Psoas muscle (tissue), 8 donors: ENCODE measurements around the gene IL1F10. TPM values are rescaled to one million over a fixed set of nuclear protein-coding genes. Genes with fewer than 3 reads are reported as not detected.

Source experiments
- ATAC-seq, 4 donors: fragments of 200-7000 bp; cut with Tn5 transposase; one replicate each; pipeline ENCODE4 v1.9.1; 2020; ENCODE audit warnings: moderate library complexity in 3 of 4, mild to moderate bottlenecking in 2 of 4
- DNase-seq, 2 donors: peaks; one replicate each; pipeline ENCODE4 v3.0.0-alpha.2; 2020
- H3K27ac ChIP-seq: fragments of 200-600 bp; one replicate; pipeline ENCODE4 v1.8.0; 2022
- H3K27me3 ChIP-seq, 3 donors: fragments of 200-600 bp in 1 of 3; one replicate each; pipeline versions ENCODE4 v1.6.1 to v1.8.0; 2013 to 2022; ENCODE audit warnings: low read length in 2 of 3, mild to moderate bottlenecking in 2 of 3, moderate library complexity in 1 of 3; ENCODE audit not compliant: insufficient read depth in 3 of 3
- H3K36me3 ChIP-seq, 2 donors: fragments of 200-600 bp in 1 of 2; one replicate each; pipeline versions ENCODE4 v1.6.1 to v1.8.0; 2013 to 2022; ENCODE audit warnings: low read depth in 1 of 2, mild to moderate bottlenecking in 1 of 2, moderate library complexity in 1 of 2; ENCODE audit not compliant: insufficient read depth in 1 of 2
- H3K4me1 ChIP-seq: fragments of 200-600 bp; one replicate; pipeline ENCODE4 v1.8.0; 2022
- H3K4me3 ChIP-seq: fragments of 200-600 bp; one replicate; pipeline ENCODE4 v1.8.0; 2022; ENCODE audit warnings: mild to moderate bottlenecking
- H3K9me3 ChIP-seq: fragments of 200-600 bp; one replicate; pipeline ENCODE4 v1.8.0; 2022
- WGBS, 3 donors: extraction: QIAGEN DNeasy Blood & Tissue Kit; methylation state at CpG; one replicate each; pipeline versions ENCODE4 v1.1.6 to v1.1.7; 2013; 5-methylcytosine and 5-hydroxymethylcytosine counted together
- intact Hi-C, 2 donors: fragments of 100-400 bp; cut with DNase I; formaldehyde crosslinking; loops; one replicate each; pipeline versions ENCODE4 v1.11.0 to v1.14.2; 2022
- polyA plus RNA-seq, 3 donors: library from polyadenylated mRNA; stranded (reverse); fragments of 200-250 nt; gene quantifications; one replicate each; pipeline ENCODE4 v1.2.3, GENCODE V29; 2013
- total RNA-seq, 4 donors: library from RNA; stranded (reverse); fragmentation: NEBNext Ultra II Directional in 2 of 4; extraction: Animal tissue kit (Norgen Biotek cat#: 25700) in 2 of 4; gene quantifications; one replicate each; pipeline versions ENCODE4 v1.2.1 to v1.2.4, GENCODE V29; 2021 to 2023
- TF ChIP-seq, protein P1 (sequence below): fragments of 200-600 bp; IDR thresholded peaks from one replicate; pipeline ENCODE4 v1.8.0; 2022; ENCODE audit warnings: antibody characterized with exemption
- donor health status: healthy with polysubstance abuse.
- donor health status: DM: no; HTN: no; CAD: no; lungs with moderate emphysema.
- donor health status: Bipolar disorder and iron deficiency.
- donor health status: healthy.
- donor health status: DM: yes; HTN: yes; CAD: no.
- donor health status: DM: no; HTN: no; CAD: no.
- donor health status: DM: no; HTN: no; CAD: no.
- donor health status: DM: yes; HTN: yes; CAD: no.

IL1F10 gene
- total and polyA plus RNA-seq, 7 donors, result not detected

- DNase-seq, result no peak
- intact Hi-C loops, result no loop called here
- WGBS, 3 donors, result 71 to 78% (median 73%) methylated on average over 4 of the region's 4 CpGs
- Histone ChIP-seq H3K4me1 (no peaks in the 10 kb centered on the region), H3K9me3 (no peaks in the 10 kb centered on the region), H3K4me3 (no peak overlapping the region), H3K27me3 (peaks cover 0 to 6% (median 4%) of the 10 kb centered on the region in 3 donors), H3K27ac (no peak overlapping the region), H3K36me3 (no peaks in the 10 kb centered on the region)
- TF ChIP-seq, protein P1, sequence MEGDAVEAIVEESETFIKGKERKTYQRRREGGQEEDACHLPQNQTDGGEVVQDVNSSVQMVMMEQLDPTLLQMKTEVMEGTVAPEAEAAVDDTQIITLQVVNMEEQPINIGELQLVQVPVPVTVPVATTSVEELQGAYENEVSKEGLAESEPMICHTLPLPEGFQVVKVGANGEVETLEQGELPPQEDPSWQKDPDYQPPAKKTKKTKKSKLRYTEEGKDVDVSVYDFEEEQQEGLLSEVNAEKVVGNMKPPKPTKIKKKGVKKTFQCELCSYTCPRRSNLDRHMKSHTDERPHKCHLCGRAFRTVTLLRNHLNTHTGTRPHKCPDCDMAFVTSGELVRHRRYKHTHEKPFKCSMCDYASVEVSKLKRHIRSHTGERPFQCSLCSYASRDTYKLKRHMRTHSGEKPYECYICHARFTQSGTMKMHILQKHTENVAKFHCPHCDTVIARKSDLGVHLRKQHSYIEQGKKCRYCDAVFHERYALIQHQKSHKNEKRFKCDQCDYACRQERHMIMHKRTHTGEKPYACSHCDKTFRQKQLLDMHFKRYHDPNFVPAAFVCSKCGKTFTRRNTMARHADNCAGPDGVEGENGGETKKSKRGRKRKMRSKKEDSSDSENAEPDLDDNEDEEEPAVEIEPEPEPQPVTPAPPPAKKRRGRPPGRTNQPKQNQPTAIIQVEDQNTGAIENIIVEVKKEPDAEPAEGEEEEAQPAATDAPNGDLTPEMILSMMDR, result no peak
- ATAC-seq, result no peak
Observed at GRCh38 chr2:113060396-113060795, 7.4 kb upstream of the IL1F10 start.

DNA sequence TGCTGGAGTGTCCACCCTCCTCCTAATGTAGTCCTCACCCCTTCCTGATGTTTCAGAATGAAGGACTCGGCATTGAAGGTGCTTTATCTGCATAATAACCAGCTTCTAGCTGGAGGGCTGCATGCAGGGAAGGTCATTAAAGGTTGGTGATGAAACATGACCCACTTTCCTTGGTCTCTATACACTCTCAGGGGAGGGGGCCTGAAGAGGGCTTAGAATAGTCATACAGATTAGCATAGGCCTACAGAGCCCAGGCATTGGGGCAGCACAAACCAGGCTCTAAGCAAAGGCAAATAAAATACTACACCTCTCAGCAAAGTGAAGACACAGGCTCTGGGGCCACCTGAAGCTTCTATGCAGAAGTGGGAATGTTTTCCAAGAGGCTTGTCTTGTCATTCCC lies 7.0 kb upstream of the IL1F10 start:
- H3K27ac ChIP-seq, result no peak overlapping the region
- no peak for DNase-seq
- no peak for ATAC-seq
- no peaks in the 10 kb centered on the region for H3K36me3 ChIP-seq
- 33 to 40% (median 39%) methylated on average over 1 of the region's 1 CpG for WGBS, 3 donors
- H3K4me3 ChIP-seq, result no peak overlapping the region
- TF ChIP-seq, protein P1, result no peak
- intact Hi-C loops, result no loop called here
- no peaks in the 10 kb centered on the region for H3K9me3 ChIP-seq
- no peaks in the 10 kb centered on the region for H3K4me1 ChIP-seq
- H3K27me3 ChIP-seq, result peaks cover 0 to 6% (median 4%) of the 10 kb centered on the region in 3 donors

DNA sequence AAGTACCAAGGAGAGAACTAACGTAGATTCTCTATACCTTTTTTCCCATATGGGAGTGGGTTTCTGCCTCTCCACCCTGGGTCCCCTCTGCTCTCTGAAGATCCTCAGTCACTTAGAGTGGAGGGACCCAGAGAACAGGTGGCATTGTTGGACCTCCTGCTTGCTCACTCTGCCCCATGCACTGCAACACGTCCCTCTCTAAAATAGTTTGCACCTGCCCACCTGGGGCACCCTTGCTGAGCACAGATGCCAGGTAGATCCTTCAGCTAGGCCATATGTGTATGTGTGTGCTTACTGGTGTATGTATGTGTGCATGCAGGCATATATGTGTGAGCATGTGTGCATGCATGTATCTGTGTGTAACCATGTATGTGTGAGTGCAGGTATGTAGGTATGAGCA lies 6.5 kb upstream of the IL1F10 start:
- Histone ChIP-seq H3K4me3 (no peak overlapping the region), H3K9me3 (no peaks in the 10 kb centered on the region), H3K36me3 (no peaks in the 10 kb centered on the region), H3K27me3 (peaks cover 0 to 6% (median 4%) of the 10 kb centered on the region in 3 donors), H3K27ac (no peak overlapping the region), H3K4me1 (no peaks in the 10 kb centered on the region)
- intact Hi-C loops, result no loop called here
- ATAC-seq, result no peak
- TF ChIP-seq, protein P1, result no peak
- 53 to 64% (median 60%) methylated on average over 2 of the region's 2 CpGs for WGBS, 3 donors
- no peak for DNase-seq

DNA sequence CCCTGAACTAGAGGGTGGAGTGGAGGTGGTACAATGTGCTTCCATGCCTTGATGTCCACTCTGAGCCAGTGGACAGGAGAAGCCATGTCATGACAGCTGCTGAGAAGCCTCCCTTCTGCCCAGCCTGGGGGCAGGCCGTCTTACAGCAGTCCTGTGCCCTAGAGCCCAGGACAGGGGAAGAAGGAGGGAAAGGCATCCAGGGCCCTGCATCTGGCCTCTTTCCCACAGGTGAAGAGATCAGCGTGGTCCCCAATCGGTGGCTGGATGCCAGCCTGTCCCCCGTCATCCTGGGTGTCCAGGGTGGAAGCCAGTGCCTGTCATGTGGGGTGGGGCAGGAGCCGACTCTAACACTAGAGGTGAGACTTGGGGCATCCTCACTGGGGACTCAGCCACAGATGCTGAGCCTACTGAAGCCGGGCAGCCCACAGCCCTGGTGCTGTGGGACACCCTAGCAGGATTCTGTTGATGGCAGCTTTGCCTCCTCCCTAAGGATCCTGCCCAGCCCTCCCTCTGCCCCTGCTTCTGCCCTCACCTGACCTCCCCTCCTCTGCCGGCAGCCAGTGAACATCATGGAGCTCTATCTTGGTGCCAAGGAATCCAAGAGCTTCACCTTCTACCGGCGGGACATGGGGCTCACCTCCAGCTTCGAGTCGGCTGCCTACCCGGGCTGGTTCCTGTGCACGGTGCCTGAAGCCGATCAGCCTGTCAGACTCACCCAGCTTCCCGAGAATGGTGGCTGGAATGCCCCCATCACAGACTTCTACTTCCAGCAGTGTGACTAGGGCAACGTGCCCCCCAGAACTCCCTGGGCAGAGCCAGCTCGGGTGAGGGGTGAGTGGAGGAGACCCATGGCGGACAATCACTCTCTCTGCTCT lies 5.6 kb upstream of the IL1F10 start:
- no peaks in the 10 kb centered on the region for H3K9me3 ChIP-seq
- H3K4me1 ChIP-seq, result no peaks in the 10 kb centered on the region
- H3K27me3 ChIP-seq, result peaks cover 0 to 6% (median 4%) of the 10 kb centered on the region in 3 donors
- ATAC-seq (no peak), DNase-seq (no peak)
- 82 to 89% (median 84%) methylated on average over 18 of the region's 18 CpGs for WGBS, 3 donors
- no peak overlapping the region for H3K4me3 ChIP-seq
- H3K36me3 ChIP-seq, result no peaks in the 10 kb centered on the region
- TF ChIP-seq, protein P1, result no peak
- no peak overlapping the region for H3K27ac ChIP-seq
- intact Hi-C loops, result no loop called here
